ENCODE measurements around the gene TAT.

TAT gene

GRCh38 chr16:71576971-71577370, at the start of gene TAT:
TAT (minus strand) TSS chr16:71577092; CDS start chr16:71576415, 677 bp downstream.
- POLR2A ChIA-PET, result no interaction called here
- no peaks in the 10 kb centered on the region for H3K36me3 ChIP-seq (ENCODE audit: control insufficient read depth in 2 of 2, insufficient read depth in 1 of 2, low read length in 2 of 2)
- no peak within 1 kb of the TSS for H3K4me3 ChIP-seq (ENCODE audit: low read depth, low read length)
- no peak within 1 kb of the TSS for H3K27ac ChIP-seq (ENCODE audit: extremely low read depth, low read depth, low read length)
- CTCF ChIA-PET, result interaction anchor here (1.3 to 3.8 kb wide), 3 partner anchors 11 to 34 kb away, joined by 4 to 14 read pairs (median 6); no protein-coding TSS in a partner anchor
- TF ChIP-seq ZNF140 (tag by site-specific recombination; IDR thresholded peaks at IDR 0.05) (no peak), ZNF837 (tag by site-specific recombination; IDR thresholded peaks at IDR 0.05) (no peak), TRIM28 (IDR thresholded peaks at IDR 0.05; ENCODE audit: borderline replicate concordance, low read length) (no peak), ZNF776 (tag by site-specific recombination; IDR thresholded peaks at IDR 0.05; ENCODE audit: borderline replicate concordance) (no peak), HIC1 (tag by site-specific recombination; IDR thresholded peaks at IDR 0.05) (no peak), ZNF19 (tag by site-specific recombination; IDR thresholded peaks at IDR 0.05; ENCODE audit: low read depth) (no peak), ZNF48 (tag by site-specific recombination; IDR thresholded peaks at IDR 0.05) (no peak), MYNN (tag by site-specific recombination; IDR thresholded peaks at IDR 0.05; ENCODE audit: borderline replicate concordance) (no peak)
- no peaks in the 10 kb centered on the region for H3K4me1 ChIP-seq (ENCODE audit: control insufficient read depth, insufficient read depth, low read length)
- no peaks in the 10 kb centered on the region for H3K9me3 ChIP-seq (ENCODE audit: control insufficient read depth, insufficient read depth, low read depth, low read length)

GRCh38 chr16:71626018-71626857, 49.3 kb upstream of the TAT start, which contains the start of gene MARVELD3:
MARVELD3 (plus strand) TSS chr16:71626184; CDS start chr16:71626230, 46 bp downstream.
- Histone ChIP-seq H3K9me3 (ENCODE audit: control insufficient read depth, insufficient read depth, low read depth, low read length) (no peaks in the 10 kb centered on the region), H3K36me3 (ENCODE audit: control insufficient read depth in 2 of 2, insufficient read depth in 1 of 2, low read length in 2 of 2) (peaks cover 0 to 11% of the 10 kb centered on the region in 2 experiments; a peak in 2 of 3 replicates), H3K4me3 (ENCODE audit: low read depth, low read length) (peak within 1 kb of the TSS; percentile 69), H3K27ac (ENCODE audit: extremely low read depth, low read depth, low read length) (peak within 1 kb of the TSS; percentile 70; the same call in 1 of the 2 replicates), H3K4me1 (ENCODE audit: control insufficient read depth, insufficient read depth, low read length) (peaks cover 2% of the 10 kb centered on the region; the same call in 1 of the 2 replicates)
- ChIA-PET POLR2A (no interaction called here), CTCF (interaction anchor here (1.1 kb wide), 1 partner anchor 170 kb away, joined by 4 read pairs; no protein-coding TSS in a partner anchor)
- TF ChIP-seq ZNF146 (tag by site-specific recombination; IDR thresholded peaks at IDR 0.05) (no peak), ZNF280D (tag by site-specific recombination; IDR thresholded peaks at IDR 0.05) (no peak), KLF8 (tag by site-specific recombination; IDR thresholded peaks at IDR 0.05) (peak; percentile 37; the same call in 1 of the 2 replicates), REPIN1 (tag by site-specific recombination; IDR thresholded peaks at IDR 0.05; ENCODE audit: low read depth) (peak; percentile 51; the same call in 1 of the 2 replicates), ZSCAN18 (tag by site-specific recombination; IDR thresholded peaks at IDR 0.05) (no peak), ZNF785 (tag by site-specific recombination; IDR thresholded peaks at IDR 0.05) (no peak), ZNF580 (tag by site-specific recombination; IDR thresholded peaks at IDR 0.05) (no peak), ZNF600 (tag by site-specific recombination; IDR thresholded peaks at IDR 0.05) (no peak), HOXD13 (CRISPR knock-in tag; IDR thresholded peaks at IDR 0.05; ENCODE audit: borderline replicate concordance) (no peak), WT1 (tag by site-specific recombination; IDR thresholded peaks at IDR 0.05) (no peak), ZNF843 (tag by site-specific recombination; IDR thresholded peaks at IDR 0.05) (no peak), ZNF223 (tag by site-specific recombination; IDR thresholded peaks at IDR 0.05) (no peak), RBAK (tag by site-specific recombination; IDR thresholded peaks at IDR 0.05) (no peak), ZNF692 (tag by site-specific recombination; IDR thresholded peaks at IDR 0.05) (peak; percentile 47; the same call in 1 of the 2 replicates), ZNF391 (tag by site-specific recombination; IDR thresholded peaks at IDR 0.05; ENCODE audit: borderline replicate concordance, low read depth) (peak; percentile 27; the same call in 1 of the 2 replicates), ZNF561 (tag by site-specific recombination; IDR thresholded peaks at IDR 0.05; ENCODE audit: borderline replicate concordance) (0 out of 2 replicates have a peak, but pooled peaks have one; percentile 53), KLF1 (tag by site-specific recombination; IDR thresholded peaks at IDR 0.05) (no peak), KLF7 (tag by site-specific recombination; IDR thresholded peaks at IDR 0.05; ENCODE audit: borderline replicate concordance) (no peak)
